Mesodermal cell (in vitro differentiated cells): ENCODE results near the gene B9D2. TPM values are rescaled to one million over a fixed set of nuclear protein-coding genes. Genes with fewer than 3 reads are reported as not detected.
"Not testable (repeated sequence)": the region's sequence is repeated elsewhere in the genome, so short reads cannot be mapped to it uniquely, and the experiment has no call there.

Experiments
- H3K27ac ChIP-seq: 2 replicates; pipeline ENCODE4 v1.7.0; 2013; ENCODE audit warnings: mild to moderate bottlenecking, low read depth, low read length, moderate library complexity; ENCODE audit not compliant: severe bottlenecking
- H3K36me3 ChIP-seq: 2 replicates; pipeline ENCODE4 v1.7.1; 2013; ENCODE audit warnings: mild to moderate bottlenecking, low read length, moderate library complexity; ENCODE audit not compliant: control insufficient read depth, insufficient read depth
- H3K4me1 ChIP-seq: one replicate; pipeline ENCODE4 v1.7.1; 2013; ENCODE audit warnings: mild to moderate bottlenecking, low read length; ENCODE audit not compliant: insufficient read depth, control insufficient read depth, poor library complexity, severe bottlenecking
- H3K4me3 ChIP-seq: 2 replicates; pipeline ENCODE4 v1.7.0; 2013; ENCODE audit warnings: low read length, control low read depth, mild to moderate bottlenecking; ENCODE audit not compliant: insufficient read depth, poor library complexity, severe bottlenecking; ENCODE audit errors: extremely low read depth
- H3K9me3 ChIP-seq: 2 replicates; pipeline ENCODE4 v1.7.1; 2013; ENCODE audit warnings: mild to moderate bottlenecking, low read length, moderate library complexity; ENCODE audit not compliant: control insufficient read depth
- WGBS, 2 experiments: methylation state at CpG; one replicate each; pipeline ENCODE4 v1.1.5; 2013; ENCODE audit warnings: missing lambda C conversion rate in 2 of 2; ENCODE audit not compliant: insufficient coverage in 2 of 2; 5-methylcytosine and 5-hydroxymethylcytosine counted together
- polyA plus RNA-seq, 2 experiments: library from polyadenylated mRNA; stranded (reverse); fragments of 50-300 nt; gene quantifications; one replicate each; pipeline ENCODE4 v1.2.3, GENCODE V29; 2013

Gene B9D2
- polyA plus RNA-seq (2013, experiment 1 of 2) = 5.7 TPM
- 6.2 TPM for polyA plus RNA-seq (2013, experiment 2 of 2)

- no peaks in the 10 kb centered on the region for H3K9me3 ChIP-seq
- H3K4me1 ChIP-seq = peaks cover 7% of the 10 kb centered on the region
- peak within 1 kb of the TSS; percentile 100 for H3K27ac ChIP-seq
- 0% methylated on average over 32 to 41 of the region's 56 CpGs for WGBS, 2 experiments
- peaks cover 3% of the 10 kb centered on the region for H3K36me3 ChIP-seq
- H3K4me3 ChIP-seq = peak within 1 kb of the TSS; percentile 67
These were observed at the start of gene B9D2 for GRCh38 chr19:41363753-41364523. Gene B9D2, minus strand, starts transcription at chr19:41364149. Its CDS starts 630 bp downstream, at chr19:41363519.

- H3K36me3 ChIP-seq = peaks cover 37% of the 10 kb centered on the region
- no peak overlapping the region for H3K4me3 ChIP-seq
- no peaks in the 10 kb centered on the region for H3K4me1 ChIP-seq
- no peaks in the 10 kb centered on the region for H3K9me3 ChIP-seq
- 85 to 88% methylated on average over 3 to 5 of the region's 5 CpGs for WGBS, 2 experiments
- no peak overlapping the region for H3K27ac ChIP-seq
These were observed 49.0 kb upstream of the B9D2 start for GRCh38 chr19:41412953-41413352.

GRCh38 chr19:41411968-41412265 lies 48.0 kb upstream of the B9D2 start:
- H3K36me3 ChIP-seq = peaks cover 36% of the 10 kb centered on the region
- no peak overlapping the region for H3K27ac ChIP-seq
- H3K4me1 ChIP-seq = peaks cover 5% of the 10 kb centered on the region
- no peak overlapping the region for H3K4me3 ChIP-seq
- 82 to 84% methylated on average over 10 to 11 of the region's 11 CpGs for WGBS, 2 experiments
- H3K9me3 ChIP-seq = no peaks in the 10 kb centered on the region

- Histone ChIP-seq H3K9me3 (no peaks in the 10 kb centered on the region), H3K4me1 (peaks cover 5% of the 10 kb centered on the region), H3K4me3 (no peak overlapping the region), H3K27ac (no peak overlapping the region), H3K36me3 (peaks cover 31% of the 10 kb centered on the region)
- WGBS, 2 experiments = 78 to 82% methylated on average over 6 of the region's 9 CpGs
These were observed 47.4 kb upstream of the B9D2 start for GRCh38 chr19:41411100-41411967.

- 96% methylated on average over 19 to 21 of the region's 23 CpGs for WGBS, 2 experiments
- H3K27ac ChIP-seq = no peak overlapping the region
These were observed 46.5 kb upstream of the B9D2 start for GRCh38 chr19:41410336-41411054.

GRCh38 chr19:41409288-41409687 lies 45.3 kb upstream of the B9D2 start:
- WGBS, 2 experiments = 64 to 68% methylated on average over 3 to 4 of the region's 4 CpGs
- peaks cover 22% of the 10 kb centered on the region for H3K36me3 ChIP-seq
- no peak overlapping the region for H3K4me3 ChIP-seq
- no peak overlapping the region for H3K27ac ChIP-seq
- H3K4me1 ChIP-seq = peaks cover 5% of the 10 kb centered on the region
- no peaks in the 10 kb centered on the region for H3K9me3 ChIP-seq

More at GRCh38 chr19:41410336-41411054, 46.5 kb upstream of the B9D2 start:
- H3K4me1 ChIP-seq = peaks cover 5% of the 10 kb centered on the region
- H3K36me3 ChIP-seq = peaks cover 30% of the 10 kb centered on the region
- no peaks in the 10 kb centered on the region for H3K9me3 ChIP-seq
- H3K4me3 ChIP-seq = no peak overlapping the region

- not testable (repeated sequence) for H3K27ac ChIP-seq, H3K4me1 ChIP-seq, H3K4me3 ChIP-seq, H3K9me3 ChIP-seq
- 90 to 95% methylated on average over 4 to 5 of the region's 5 CpGs for WGBS, 2 experiments
- H3K36me3 ChIP-seq = peaks cover 17% of the 10 kb centered on the region
These were observed 44.9 kb upstream of the B9D2 start for GRCh38 chr19:41408846-41409245.

GRCh38 chr19:41408256-41408655 lies 44.3 kb upstream of the B9D2 start:
- Histone ChIP-seq H3K36me3 (peaks cover 12% of the 10 kb centered on the region), H3K4me1 (peaks cover 5% of the 10 kb centered on the region), H3K27ac (no peak overlapping the region), H3K9me3 (no peaks in the 10 kb centered on the region), H3K4me3 (no peak overlapping the region)
- WGBS, 2 experiments = 83 to 86% methylated on average over 3 of the region's 4 CpGs

- Histone ChIP-seq H3K36me3 (peaks cover 12% of the 10 kb centered on the region), H3K4me1 (peaks cover 5% of the 10 kb centered on the region), H3K27ac (peak overlapping the region; percentile 69), H3K4me3 (no peak overlapping the region), H3K9me3 (no peaks in the 10 kb centered on the region)
- WGBS, 2 experiments = 17 to 30% methylated on average over 3 to 4 of the region's 4 CpGs
These were observed 43.3 kb upstream of the B9D2 start for GRCh38 chr19:41407271-41407670.

- H3K36me3 ChIP-seq = peaks cover 8% of the 10 kb centered on the region
- H3K27ac ChIP-seq = no peak overlapping the region
- 93 to 96% methylated on average over 2 to 4 of the region's 6 CpGs for WGBS, 2 experiments
- H3K4me1 ChIP-seq = peaks cover 9% of the 10 kb centered on the region
- H3K4me3 ChIP-seq = no peak overlapping the region
- no peaks in the 10 kb centered on the region for H3K9me3 ChIP-seq
These were observed 41.8 kb upstream of the B9D2 start for GRCh38 chr19:41405776-41406175.
